Activated CD8-positive, alpha-beta memory T cell treated with anti-CD3 and anti-CD28 coated beads, Interleukin-2, amount 50 U/mL, for 48 hours (primary cell): ENCODE results near the gene UQCR11.

Source experiments
- DNase-seq: peaks from one replicate; pipeline ENCODE4 v3.0.0-alpha.2; 2020

UQCR11 gene

DNA sequence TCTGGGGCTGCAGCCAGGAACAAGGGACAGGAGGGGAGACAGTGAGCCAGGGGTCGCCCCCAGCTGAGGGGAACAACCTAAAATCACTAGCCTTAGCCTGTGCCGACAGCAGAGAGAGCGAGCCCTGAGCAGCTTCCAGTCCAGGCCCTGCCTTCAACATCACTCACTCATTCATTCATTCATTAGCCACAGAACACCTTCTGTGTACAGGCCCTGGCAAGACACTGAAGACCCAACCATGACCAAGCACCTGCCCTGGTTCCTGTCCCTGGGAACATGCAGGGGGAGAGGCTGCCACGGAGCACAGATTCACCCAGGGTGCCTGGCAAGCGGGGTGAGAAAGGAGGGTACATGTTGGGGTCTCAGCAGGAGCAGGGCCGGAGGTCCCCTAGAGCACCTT, 42.0 kb downstream of the UQCR11 start:
- DNase-seq = no peak

DNA sequence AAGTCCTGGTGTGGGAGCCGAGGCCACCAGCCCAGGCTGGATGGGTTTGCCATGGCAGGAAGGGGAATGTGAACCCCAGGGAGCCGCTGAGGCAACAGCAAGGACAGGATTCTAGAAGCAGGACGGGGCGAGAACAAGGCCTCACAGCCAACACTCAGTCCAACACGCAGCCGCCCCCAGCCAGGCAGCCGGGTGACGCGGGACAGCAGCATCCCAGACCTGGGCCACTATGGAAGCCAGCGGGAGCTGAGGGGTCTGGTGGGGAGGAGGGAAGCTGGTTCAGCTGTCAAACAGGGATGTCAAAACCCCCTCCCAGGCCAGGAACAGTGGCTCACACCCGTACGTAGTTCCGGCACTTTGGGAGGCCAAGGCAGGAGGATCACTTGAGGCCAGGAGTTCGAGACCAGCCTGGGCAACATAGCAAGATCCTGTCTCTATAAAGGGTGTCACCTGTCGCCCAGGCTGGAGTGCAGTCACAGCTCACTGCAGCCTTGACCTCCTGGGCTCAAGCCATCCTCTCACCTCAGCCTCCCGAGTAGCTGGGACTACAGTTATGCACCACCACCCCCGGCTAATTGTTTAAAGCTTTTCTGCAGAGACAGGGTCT, 43.9 kb downstream of the UQCR11 start:
- DNase-seq = no peak

DNA sequence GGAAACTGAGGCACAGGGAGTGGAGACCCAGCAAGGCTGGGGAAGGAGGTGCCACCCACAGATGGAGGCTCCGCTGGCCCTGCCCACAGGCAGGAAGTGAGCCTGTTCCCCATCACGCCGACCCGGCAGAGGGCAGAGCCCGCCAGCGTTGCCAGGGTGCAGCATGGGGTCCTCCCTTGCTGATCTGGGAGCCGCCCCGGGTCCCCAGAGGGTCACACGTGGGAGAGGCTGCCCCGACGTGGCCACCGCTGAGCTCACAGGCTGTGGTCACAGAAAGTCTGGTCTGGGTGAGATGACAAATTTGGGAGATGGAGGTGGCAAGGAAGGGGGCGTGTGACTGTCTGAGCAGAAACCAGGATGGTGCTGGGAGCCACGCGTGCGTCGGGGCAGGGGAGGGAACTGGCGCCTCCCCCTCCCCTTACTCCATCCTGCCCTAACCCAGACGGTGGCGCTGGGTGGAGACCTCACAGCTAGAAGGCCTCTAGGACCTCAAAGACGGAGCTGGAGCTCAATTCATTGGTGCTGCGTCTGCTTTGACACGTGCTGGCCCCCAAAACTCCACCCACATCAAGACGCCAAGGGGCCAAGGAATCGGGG, 44.9 kb downstream of the UQCR11 start:
- DNase-seq = no peak

DNA sequence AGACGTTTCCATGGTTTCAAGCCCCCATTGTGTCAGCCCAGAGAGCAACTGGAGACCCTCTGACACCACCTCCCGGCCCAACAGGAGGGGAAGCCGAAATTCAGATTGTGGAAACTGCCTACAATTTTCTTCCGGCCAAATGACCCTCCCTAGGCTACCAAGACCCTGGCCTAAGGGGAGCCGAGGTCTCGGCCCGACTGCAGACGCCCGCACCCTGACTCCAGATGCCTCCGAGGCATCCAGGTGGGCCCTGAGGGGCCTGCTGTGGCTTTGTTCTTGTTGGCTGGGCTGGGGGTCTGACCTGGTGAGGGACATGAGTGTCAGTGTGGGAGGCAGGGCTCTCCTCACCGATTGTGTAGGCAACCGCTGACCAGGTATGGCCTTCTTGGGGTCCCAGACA, 46.7 kb downstream of the UQCR11 start:
- no peak for DNase-seq

DNA sequence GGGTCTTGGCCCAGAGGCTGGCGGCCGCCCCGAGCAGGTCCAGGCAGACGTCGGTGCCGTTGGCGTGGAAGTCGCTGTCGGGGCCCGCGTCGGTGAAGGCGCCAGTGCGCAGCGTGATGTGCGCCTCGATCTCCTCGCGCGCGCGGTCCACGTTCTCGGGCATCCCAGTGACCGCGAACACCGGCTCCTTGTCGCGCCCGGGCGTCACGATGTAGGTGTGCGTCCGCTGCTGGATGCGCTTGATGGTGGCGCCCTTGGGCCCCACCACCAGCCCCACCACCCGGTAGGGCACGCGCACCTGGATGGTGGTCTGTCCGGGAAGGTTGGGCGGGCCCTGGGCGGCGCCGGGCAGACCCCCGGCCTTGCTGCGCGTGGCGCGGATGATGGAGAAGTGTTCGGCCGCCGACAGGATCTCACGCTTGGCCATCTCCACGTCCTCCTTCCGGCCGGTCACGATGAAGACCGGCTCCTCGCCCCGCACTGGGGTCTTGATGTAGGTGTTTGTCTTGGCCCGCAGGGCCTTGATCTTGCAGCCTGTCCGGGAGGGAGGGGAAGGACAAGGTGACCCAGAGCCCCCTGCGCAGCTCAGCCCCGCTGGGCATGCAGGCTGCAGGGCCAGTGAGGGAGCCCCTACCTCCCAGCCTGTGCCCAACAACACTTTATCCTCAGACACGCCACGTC, 48.7 kb downstream of the UQCR11 start:
- no peak for DNase-seq

DNA sequence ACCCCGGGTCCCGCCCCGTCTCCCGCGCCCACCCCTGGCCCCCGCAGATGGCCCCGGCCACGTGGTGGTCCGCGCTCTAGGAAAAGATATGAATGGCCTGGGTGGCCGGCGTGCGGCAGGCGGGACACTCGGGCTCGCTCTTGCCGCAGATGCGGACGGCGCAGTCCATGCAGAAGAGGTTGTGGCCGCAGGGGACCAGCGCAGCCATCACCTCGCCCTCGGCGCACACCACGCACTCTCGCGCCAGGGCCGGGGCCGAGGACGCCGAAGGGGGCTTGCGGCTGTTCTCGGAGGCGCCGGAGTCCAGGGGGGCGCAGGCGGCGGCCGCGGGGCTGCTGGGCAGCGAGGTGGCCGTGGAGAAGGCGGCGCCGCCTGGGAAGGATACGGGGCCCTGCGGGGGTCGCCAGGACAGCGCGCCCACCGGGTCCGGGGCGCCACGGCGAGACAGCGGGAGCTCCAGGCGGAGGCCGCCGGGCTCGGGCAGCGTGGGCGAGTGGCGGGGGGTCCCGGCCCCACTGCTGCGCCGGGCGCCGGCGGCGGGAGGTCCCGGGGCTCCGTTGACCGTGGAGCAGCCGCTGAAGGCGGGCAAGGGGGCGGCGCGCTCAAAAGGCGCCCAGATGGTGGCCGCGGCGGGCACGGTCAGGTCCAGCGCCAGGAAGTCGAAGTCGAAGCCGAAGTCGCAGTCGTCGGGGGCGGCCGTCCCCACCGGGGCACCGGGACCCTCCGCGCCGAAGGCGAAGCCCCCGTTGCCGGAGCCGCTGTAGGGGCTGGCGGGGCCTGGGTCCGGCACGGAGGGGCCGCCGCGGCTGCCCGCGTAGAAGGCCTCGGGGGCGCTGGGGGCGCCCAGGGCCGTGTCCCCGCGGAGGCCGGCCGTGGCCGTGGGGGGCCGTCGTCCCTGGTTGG, 49.5 kb downstream of the UQCR11 start:
- no peak for DNase-seq

DNA sequence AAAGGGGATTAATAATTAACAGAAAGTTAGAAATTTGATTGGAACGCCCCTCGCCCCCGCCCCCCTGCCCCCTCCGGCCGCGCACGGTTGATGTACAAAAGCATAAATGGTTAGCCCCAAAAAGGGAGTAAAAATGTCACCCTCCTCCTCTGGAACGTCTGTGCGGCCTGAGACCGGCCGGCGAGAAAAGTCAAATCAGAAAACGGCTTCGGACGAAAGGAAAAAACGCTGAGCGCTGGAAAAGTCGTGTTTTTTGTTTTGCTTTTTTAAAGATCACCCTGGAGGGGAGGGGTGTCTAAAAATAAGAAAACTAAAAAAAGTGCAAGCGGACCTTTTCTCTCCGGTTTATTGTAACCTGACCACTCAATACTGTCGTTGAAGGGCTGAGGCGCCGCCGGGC, 50.3 kb downstream of the UQCR11 start:
- DNase-seq = no peak

DNA sequence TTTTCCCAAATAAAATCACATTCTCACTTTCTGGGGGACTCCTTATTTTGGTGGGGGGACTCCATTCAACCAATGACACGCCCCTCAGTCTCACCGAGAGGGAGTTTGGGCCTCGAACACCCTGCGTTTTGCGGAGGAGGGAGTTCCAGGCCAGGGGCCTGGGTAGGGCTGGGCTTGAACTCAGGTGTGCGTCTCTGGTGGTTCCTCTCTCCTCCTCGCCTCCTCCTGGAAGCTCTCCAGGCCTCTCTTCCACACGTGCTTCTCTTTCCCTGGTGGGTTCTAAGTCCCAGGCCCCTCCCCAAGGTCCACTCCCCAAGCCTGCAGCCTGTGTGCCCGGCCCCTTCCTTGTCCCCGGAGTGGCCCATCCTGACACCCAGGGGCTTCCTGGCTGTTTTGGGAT, 51.8 kb downstream of the UQCR11 start:
- no peak for DNase-seq

DNA sequence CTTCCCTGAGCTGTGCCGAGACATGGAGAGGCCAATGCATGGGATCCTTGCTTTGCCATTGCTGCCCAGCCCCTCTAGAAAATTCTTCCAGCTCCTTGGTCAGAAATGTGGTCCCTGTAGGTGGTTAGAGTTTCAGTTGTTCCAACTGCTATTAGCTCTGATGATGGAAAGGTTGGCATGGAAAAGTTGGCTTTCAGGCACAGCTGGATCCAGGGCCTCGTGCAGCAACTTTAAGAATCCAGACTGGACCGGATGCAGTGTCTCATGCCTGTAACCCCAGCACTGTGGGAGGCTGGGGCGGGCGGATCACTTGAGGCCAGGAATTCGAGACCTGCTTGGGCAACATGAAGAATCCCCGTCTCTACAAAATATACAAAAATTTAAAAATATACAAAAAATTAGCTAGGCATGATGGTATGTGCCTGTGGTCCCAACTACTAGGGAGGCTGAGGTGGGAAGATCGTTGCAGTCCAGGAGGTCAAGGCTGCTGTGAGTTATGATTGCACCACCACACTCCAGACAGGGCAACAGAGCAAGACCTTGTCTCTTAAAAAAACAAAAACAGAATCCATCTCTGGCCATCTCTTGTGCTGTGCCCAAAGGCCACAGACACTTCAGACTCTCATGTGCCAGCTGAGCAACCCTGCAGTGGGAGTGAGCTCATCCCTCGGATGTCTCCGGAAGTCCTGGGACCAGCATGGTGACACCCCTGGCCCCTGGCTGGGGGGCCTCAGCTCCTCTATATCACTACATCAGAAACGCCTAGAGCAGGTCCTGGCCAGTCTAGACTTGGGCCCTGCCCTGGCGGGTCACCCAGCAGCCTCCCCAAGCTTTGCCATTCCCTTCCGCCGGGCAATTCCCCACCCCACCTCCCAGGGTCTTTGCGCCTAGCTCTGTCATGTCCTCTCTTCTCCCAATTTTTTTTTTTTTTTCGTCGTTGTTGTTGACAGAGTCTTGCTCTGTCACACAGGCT, 53.9 kb downstream of the UQCR11 start:
- DNase-seq = no peak

DNA sequence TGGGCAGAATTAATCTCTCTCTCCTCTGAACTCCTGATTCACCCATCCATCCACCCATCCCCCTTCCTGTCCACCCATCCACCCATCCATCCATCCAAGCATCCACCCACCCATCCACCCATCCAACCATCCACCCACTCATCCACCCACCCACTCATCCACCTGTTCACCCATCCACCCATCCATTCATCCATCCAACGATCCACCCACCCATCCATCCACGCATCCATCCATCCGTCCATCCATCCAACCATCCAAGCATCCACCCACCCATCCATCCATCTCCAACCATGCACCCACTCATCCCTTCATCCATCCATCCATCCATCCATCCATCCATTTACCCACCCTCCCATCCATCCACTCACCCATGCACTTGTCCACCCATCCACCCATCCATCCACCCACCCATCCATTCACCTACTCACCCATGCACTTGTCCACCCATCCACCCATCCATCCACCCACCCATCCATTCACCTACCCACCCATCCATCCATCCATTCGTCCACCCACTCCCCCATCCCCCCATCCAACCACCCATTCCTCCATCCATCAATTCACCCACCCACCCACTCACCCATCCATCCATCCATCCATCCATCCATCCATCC, 55.8 kb downstream of the UQCR11 start:
- no peak for DNase-seq
